Breast epithelium (tissue), 3 donors: ENCODE data around the gene ZFAND2A.

Experiments
- POLR2A ChIP-seq: fragments of 450-650 bp; IDR thresholded peaks from one replicate; pipeline ENCODE4 v1.6.1; 2016; ENCODE audit warnings: antibody characterized with exemption, mild to moderate bottlenecking, moderate library complexity
- POLR2AphosphoS5 ChIP-seq, 3 donors: sonication (generic); formaldehyde crosslinking; IDR thresholded peaks; one replicate each; pipeline ENCODE4 v1.6.1; 2017; ENCODE audit warnings: antibody characterized with exemption in 3 of 3
- TF ChIP-seq, protein P1 (sequence below), 3 donors: fragments of 450-650 bp; IDR thresholded peaks; one replicate each; pipeline ENCODE4 v1.5.1; 2016 to 2017; ENCODE audit warnings: antibody characterized with exemption in 3 of 3, mild to moderate bottlenecking in 3 of 3, moderate library complexity in 3 of 3

DNA sequence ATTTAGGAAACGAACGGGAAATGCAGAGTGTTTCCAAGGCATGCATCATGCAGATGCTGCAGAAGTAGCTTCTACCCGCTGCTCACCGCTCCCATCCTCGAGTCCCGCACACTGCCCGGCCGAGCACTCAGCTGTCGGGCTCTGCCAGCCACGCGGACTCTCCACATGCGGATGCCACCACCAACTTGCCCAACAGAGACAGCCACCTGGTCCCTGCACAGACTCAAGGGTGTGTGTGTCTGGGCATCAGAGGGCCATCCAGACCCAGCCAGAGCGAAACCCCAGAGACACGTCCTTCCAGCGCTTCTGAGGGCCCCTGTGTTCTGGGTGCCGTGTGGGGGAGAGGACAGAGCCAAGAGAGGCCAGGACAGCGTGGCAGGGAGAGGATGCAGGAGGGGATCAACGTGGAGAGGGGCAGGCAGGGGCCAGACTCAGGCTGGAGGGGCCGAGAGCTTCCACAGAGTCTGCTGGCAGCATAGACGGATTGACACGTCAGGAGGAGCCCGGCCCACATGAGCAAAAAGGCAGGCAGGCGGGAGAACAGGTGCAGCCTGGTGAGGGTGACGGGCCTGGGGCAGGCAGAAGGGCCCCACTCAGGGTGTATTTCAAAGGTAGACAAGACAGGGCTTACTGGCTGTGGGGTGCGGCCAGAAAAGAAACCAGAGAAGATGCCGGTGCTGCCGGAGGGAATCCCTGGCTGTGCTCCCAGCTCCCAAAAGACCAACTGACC is 53.8 kb downstream of the ZFAND2A start:
- TF ChIP-seq, protein P1, sequence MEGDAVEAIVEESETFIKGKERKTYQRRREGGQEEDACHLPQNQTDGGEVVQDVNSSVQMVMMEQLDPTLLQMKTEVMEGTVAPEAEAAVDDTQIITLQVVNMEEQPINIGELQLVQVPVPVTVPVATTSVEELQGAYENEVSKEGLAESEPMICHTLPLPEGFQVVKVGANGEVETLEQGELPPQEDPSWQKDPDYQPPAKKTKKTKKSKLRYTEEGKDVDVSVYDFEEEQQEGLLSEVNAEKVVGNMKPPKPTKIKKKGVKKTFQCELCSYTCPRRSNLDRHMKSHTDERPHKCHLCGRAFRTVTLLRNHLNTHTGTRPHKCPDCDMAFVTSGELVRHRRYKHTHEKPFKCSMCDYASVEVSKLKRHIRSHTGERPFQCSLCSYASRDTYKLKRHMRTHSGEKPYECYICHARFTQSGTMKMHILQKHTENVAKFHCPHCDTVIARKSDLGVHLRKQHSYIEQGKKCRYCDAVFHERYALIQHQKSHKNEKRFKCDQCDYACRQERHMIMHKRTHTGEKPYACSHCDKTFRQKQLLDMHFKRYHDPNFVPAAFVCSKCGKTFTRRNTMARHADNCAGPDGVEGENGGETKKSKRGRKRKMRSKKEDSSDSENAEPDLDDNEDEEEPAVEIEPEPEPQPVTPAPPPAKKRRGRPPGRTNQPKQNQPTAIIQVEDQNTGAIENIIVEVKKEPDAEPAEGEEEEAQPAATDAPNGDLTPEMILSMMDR (IDR thresholded peaks at IDR 0.05), result no peak
- TF ChIP-seq POLR2A (no peak), POLR2AphosphoS5 (IDR thresholded peaks at IDR 0.05) (no peak)
